HG02981 (cell line): ENCODE data around the gene EDC3.
"Not testable (repeated sequence)": the region's sequence is repeated elsewhere in the genome, so short reads cannot be mapped to it uniquely, and the experiment has no call there.

ENCODE experiments used
- ATAC-seq: cut with Tn5 transposase; IDR thresholded peaks from one replicate; pipeline ENCODE4 v1.9.1; 2021; ENCODE audit warnings: mild to moderate bottlenecking, moderate library complexity; ENCODE audit not compliant: unreplicated experiment

EDC3 gene

GRCh38 chr15:74653426-74654102, 42.3 kb downstream of the EDC3 start:
- ATAC-seq, result no peak

- no peak for ATAC-seq
Measured at GRCh38 chr15:74651242-74651741, 44.5 kb downstream of the EDC3 start.

GRCh38 chr15:74648051-74648842, 47.6 kb downstream of the EDC3 start:
- ATAC-seq, result no peak

- ATAC-seq, result no peak
Measured at GRCh38 chr15:74646480-74646879, 49.3 kb downstream of the EDC3 start.

- ATAC-seq, result no peak
Measured at GRCh38 chr15:74643665-74644204, 52.1 kb downstream of the EDC3 start.

GRCh38 chr15:74642734-74643664, 52.8 kb downstream of the EDC3 start:
- ATAC-seq, result no peak

GRCh38 chr15:74642348-74642733, 53.5 kb downstream of the EDC3 start:
- ATAC-seq, result no peak

GRCh38 chr15:74641151-74641550, 54.7 kb downstream of the EDC3 start:
- no peak for ATAC-seq

- ATAC-seq, result no peak
Measured at GRCh38 chr15:74636984-74637383, 58.8 kb downstream of the EDC3 start.

GRCh38 chr15:74635228-74635627, 60.6 kb downstream of the EDC3 start:
- no peak for ATAC-seq

- ATAC-seq, result no peak
Measured at GRCh38 chr15:74633781-74634180, 62.0 kb downstream of the EDC3 start.

- ATAC-seq, result no peak
Measured at GRCh38 chr15:74632601-74633000, 63.2 kb downstream of the EDC3 start.

GRCh38 chr15:74631935-74632560, 63.8 kb downstream of the EDC3 start:
- ATAC-seq, result peak; percentile 36

GRCh38 chr15:74631408-74631807, 64.4 kb downstream of the EDC3 start:
- ATAC-seq, result no peak

- ATAC-seq, result no peak
Measured at GRCh38 chr15:74631087-74631385, 64.8 kb downstream of the EDC3 start.

- no peak for ATAC-seq
Measured at GRCh38 chr15:74630284-74631086, 65.3 kb downstream of the EDC3 start.

- not testable (repeated sequence) for ATAC-seq
Measured at GRCh38 chr15:74629696-74630095, 66.1 kb downstream of the EDC3 start.

- ATAC-seq, result no peak
Measured at GRCh38 chr15:74628949-74629348, 66.9 kb downstream of the EDC3 start.

- ATAC-seq, result no peak
Measured at GRCh38 chr15:74628199-74628598, 67.6 kb downstream of the EDC3 start.

GRCh38 chr15:74627766-74628165, 68.1 kb downstream of the EDC3 start:
- ATAC-seq, result no peak
